HCT116 (cell line): ENCODE measurements around the gene KCNQ1OT1. TPM values are rescaled to one million over a fixed set of nuclear protein-coding genes. Genes with fewer than 3 reads are reported as not detected.

Experiments used
- ATAC-seq: fragments of 200-7000 bp; cut with Tn5 transposase; 2 replicates; pipeline ENCODE4 v1.9.1; 2020; ENCODE audit warnings: mild to moderate bottlenecking, moderate library complexity
- BruUV-seq: library from RNA; stranded (reverse); fragments of 400-500 nt; replicated peaks from 2 replicates; lab custom pipeline; 2021; lab: Mats Ljungman, UMichigan
- CTCF ChIA-PET: fragments of 300-600 bp; sonication (Branson Sonifier 250); formaldehyde crosslinking; loops from one replicate; lab custom pipeline; 2021; ENCODE audit warnings: antibody characterized with exemption; lab: Charles Lee
- POLR2A ChIA-PET: fragments of 300-600, 350-600 bp; sonication (Branson Sonifier 250); formaldehyde crosslinking; loops from one replicate; lab custom pipeline; 2021; ENCODE audit warnings: antibody characterized with exemption; lab: Charles Lee
- RAD21 ChIA-PET, 2 experiments: fragments of 300-600 bp; sonication (Branson Sonifier 250); formaldehyde crosslinking; loops; one replicate each; lab custom pipeline; 2023; ENCODE audit warnings: low total read pairs in 2 of 2; ENCODE audit not compliant: uncharacterized antibody in 2 of 2, unreplicated experiment in 2 of 2, low non-redundant PET in 1 of 2; lab: Charles Lee
- DNase-seq: peaks from one replicate; pipeline ENCODE4 v3.0.0-alpha.2; 2010; ENCODE audit warnings: low read depth, low spot score
- H2AFZ ChIP-seq: fragments of 200-600 bp; shearing (Covaris generic), sonication (generic); 2 replicates; pipeline ENCODE4 v1.6.1; 2017; ENCODE audit warnings: low read depth, mixed run types, mixed read lengths, antibody characterized with exemption, low read length; ENCODE audit not compliant: poor library complexity, severe bottlenecking
- H3K27ac ChIP-seq: 2 replicates; pipeline ENCODE4 v1.5.1; 2012; ENCODE audit warnings: low read depth, low read length
- H3K27me3 ChIP-seq: fragments of 200-600 bp; sonication (generic); 2 replicates; pipeline ENCODE4 v1.6.1; 2016; ENCODE audit warnings: mixed run types, low read length, mixed read lengths; ENCODE audit not compliant: insufficient read depth
- H3K36me3 ChIP-seq, 2 experiments: fragments of 200-500 bp in 1 of 2; fragments of 200-600 bp in 1 of 2; sonication (Bioruptor generic) in 1 of 2; sonication (generic) in 1 of 2; 2 replicates each; pipeline versions ENCODE4 v1.5.1 to v1.6.1; 2014 to 2016; ENCODE audit warnings: low read length in 2 of 2, inconsistent platforms in 1 of 2, mixed read lengths in 1 of 2, mixed run types in 1 of 2; ENCODE audit not compliant: insufficient read depth in 2 of 2, control insufficient read depth in 1 of 2
- H3K4me1 ChIP-seq, 2 experiments: fragments of 200-600 bp in 1 of 2; sonication (generic) in 1 of 2; 2 replicates each; pipeline versions ENCODE4 v1.5.1 to v1.6.1; 2012 to 2017; ENCODE audit warnings: low read length in 2 of 2, inconsistent platforms in 1 of 2, mild to moderate bottlenecking in 1 of 2, mixed read lengths in 1 of 2, mixed run types in 1 of 2, moderate library complexity in 1 of 2; ENCODE audit not compliant: insufficient read depth in 2 of 2, control insufficient read depth in 1 of 2
- H3K4me2 ChIP-seq: fragments of 200-600 bp; sonication (generic); 2 replicates; pipeline ENCODE4 v1.6.1; 2017; ENCODE audit warnings: mixed run types, low read length, mixed read lengths
- H3K4me3 ChIP-seq, 2 experiments: fragments of 200-600 bp in 1 of 2; sonication (generic) in 1 of 2; replicated peaks in 1 of 2; 2 replicates each; pipeline ENCODE4 v1.5.1; 2011 to 2016; ENCODE audit warnings: low read length in 2 of 2, control low read depth in 1 of 2, low read depth in 1 of 2, mild to moderate bottlenecking in 1 of 2, mixed read lengths in 1 of 2, mixed run types in 1 of 2
- H3K79me2 ChIP-seq: fragments of 200-600 bp; sonication (generic); 2 replicates; pipeline ENCODE4 v1.6.1; 2017; ENCODE audit warnings: mild to moderate bottlenecking, mixed run types, low read length, moderate library complexity, mixed read lengths; ENCODE audit not compliant: insufficient read depth
- H3K9ac ChIP-seq: fragments of 200-600 bp; sonication (generic); 2 replicates; pipeline ENCODE4 v1.6.1; 2016; ENCODE audit warnings: low read length, mixed read lengths
- H3K9me2 ChIP-seq: fragments of 200-600 bp; sonication (generic), shearing (Covaris generic); 2 replicates; pipeline ENCODE4 v1.6.1; 2017; ENCODE audit warnings: mixed run types, mild to moderate bottlenecking, moderate library complexity; ENCODE audit not compliant: insufficient read depth
- H3K9me3 ChIP-seq, 2 experiments: fragments of 200-500 bp in 1 of 2; fragments of 200-600 bp in 1 of 2; sonication (Bioruptor generic) in 1 of 2; sonication (generic) in 1 of 2; 2 replicates each; pipeline ENCODE4 v1.6.1; 2014 to 2017; ENCODE audit warnings: low read length in 2 of 2, mixed read lengths in 2 of 2, inconsistent platforms in 1 of 2, low read depth in 1 of 2, mild to moderate bottlenecking in 1 of 2, mixed run types in 1 of 2, moderate library complexity in 1 of 2; ENCODE audit not compliant: control insufficient read depth in 1 of 2, insufficient read depth in 1 of 2
- H4K20me1 ChIP-seq: fragments of 200-600 bp; sonication (generic), shearing (Covaris generic); 2 replicates; pipeline ENCODE4 v1.6.1; 2017; ENCODE audit warnings: mixed run types, mild to moderate bottlenecking, moderate library complexity; ENCODE audit not compliant: insufficient read depth
- CBX3 ChIP-seq: IDR thresholded peaks from 2 replicates; pipeline ENCODE4 v1.6.1; 2012; ENCODE audit warnings: low read depth
- EGR1 ChIP-seq: IDR thresholded peaks from 2 replicates; pipeline ENCODE4 v1.6.1; 2012; ENCODE audit warnings: low read depth
- ELF1 ChIP-seq: IDR thresholded peaks from 2 replicates; pipeline ENCODE4 v1.6.1; 2012; ENCODE audit warnings: low read depth, borderline replicate concordance
- EZH2phosphoT487 ChIP-seq: fragments of 200-600 bp; IDR thresholded peaks from 2 replicates; pipeline ENCODE4 v1.6.1; 2018; ENCODE audit warnings: antibody characterized with exemption, borderline replicate concordance
- REST ChIP-seq: IDR thresholded peaks from 2 replicates; pipeline ENCODE4 v1.6.1; 2012; ENCODE audit warnings: low read depth
- SIN3A ChIP-seq: IDR thresholded peaks from 2 replicates; pipeline ENCODE4 v1.6.1; 2012; ENCODE audit warnings: low read depth
- SRF ChIP-seq: IDR thresholded peaks from 2 replicates; pipeline ENCODE4 v1.6.1; 2012; ENCODE audit warnings: low read depth
- intact Hi-C: fragments of 100-400 bp; cut with micrococcal nuclease; formaldehyde crosslinking; loops from 2 replicates; pipeline ENCODE4 v1.10.0; 2022
- total RNA-seq: library from RNA; stranded (reverse); gene quantifications from one replicate; pipeline ENCODE4 v1.2.1, GENCODE V29; 2021; ENCODE audit not compliant: unreplicated experiment
- TF ChIP-seq, protein P1 (sequence below), 3 experiments: fragments of 200-600 bp in 1 of 3; sonication (generic) in 1 of 3; IDR thresholded peaks in 2 of 3; conservative IDR thresholded peaks in 1 of 3; 2 replicates each; pipeline ENCODE4 v1.5.1; 2012 to 2017; ENCODE audit warnings: low read depth in 2 of 3, low read length in 2 of 3, antibody characterized with exemption in 1 of 3, borderline replicate concordance in 1 of 3, control low read depth in 1 of 3, mild to moderate bottlenecking in 1 of 3, mixed read lengths in 1 of 3, mixed run types in 1 of 3, moderate library complexity in 1 of 3; ENCODE audit not compliant: insufficient read depth in 1 of 3

The KCNQ1OT1 gene
- total RNA-seq, 1 experiment from 2014 or later, result 1.1 TPM

- Histone ChIP-seq H2AFZ (no peak overlapping the region), H3K9ac (no peak overlapping the region), H3K4me1 (no peaks in the 10 kb centered on the region), H3K36me3 (no peaks in the 10 kb centered on the region), H3K4me2 (no peak overlapping the region), H3K27ac (no peak overlapping the region), H3K27me3 (no peaks in the 10 kb centered on the region), H4K20me1 (no peaks in the 10 kb centered on the region), H3K9me2 (no peaks in the 10 kb centered on the region), H3K9me3 (peaks cover 4% of the 10 kb centered on the region in 2 experiments; a peak in 2 of 4 replicates), H3K79me2 (no peaks in the 10 kb centered on the region), H3K4me3 (no peak overlapping the region)
- DNase-seq (no peak), ATAC-seq (no peak)
- CTCF ChIA-PET, result no interaction called here
- intact Hi-C loops, result no loop called here
- RAD21 ChIA-PET, result no interaction called here
- POLR2A ChIA-PET, result no interaction called here
- TF ChIP-seq REST (no peak), EZH2phosphoT487 (no peak), CBX3 (no peak), SRF (no peak), EGR1 (no peak), ELF1 (no peak), SIN3A (no peak)
- TF ChIP-seq, protein P1, sequence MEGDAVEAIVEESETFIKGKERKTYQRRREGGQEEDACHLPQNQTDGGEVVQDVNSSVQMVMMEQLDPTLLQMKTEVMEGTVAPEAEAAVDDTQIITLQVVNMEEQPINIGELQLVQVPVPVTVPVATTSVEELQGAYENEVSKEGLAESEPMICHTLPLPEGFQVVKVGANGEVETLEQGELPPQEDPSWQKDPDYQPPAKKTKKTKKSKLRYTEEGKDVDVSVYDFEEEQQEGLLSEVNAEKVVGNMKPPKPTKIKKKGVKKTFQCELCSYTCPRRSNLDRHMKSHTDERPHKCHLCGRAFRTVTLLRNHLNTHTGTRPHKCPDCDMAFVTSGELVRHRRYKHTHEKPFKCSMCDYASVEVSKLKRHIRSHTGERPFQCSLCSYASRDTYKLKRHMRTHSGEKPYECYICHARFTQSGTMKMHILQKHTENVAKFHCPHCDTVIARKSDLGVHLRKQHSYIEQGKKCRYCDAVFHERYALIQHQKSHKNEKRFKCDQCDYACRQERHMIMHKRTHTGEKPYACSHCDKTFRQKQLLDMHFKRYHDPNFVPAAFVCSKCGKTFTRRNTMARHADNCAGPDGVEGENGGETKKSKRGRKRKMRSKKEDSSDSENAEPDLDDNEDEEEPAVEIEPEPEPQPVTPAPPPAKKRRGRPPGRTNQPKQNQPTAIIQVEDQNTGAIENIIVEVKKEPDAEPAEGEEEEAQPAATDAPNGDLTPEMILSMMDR (IDR thresholded peaks at IDR 0.05 in 2 of 3, conservative IDR thresholded peaks at IDR 0.05 in 1 of 3; ENCODE audit: borderline replicate concordance in 1 of 3, insufficient read depth in 1 of 3, low read depth in 2 of 3, low read length in 2 of 3), result no peak
- no TSS peak for BruUV-seq
Observed at GRCh38 chr11:2664376-2664775, 35.4 kb downstream of the KCNQ1OT1 start.
